H1 (cell line): Measurements from ENCODE around the gene LTBP1. TPM values are rescaled to one million over a fixed set of nuclear protein-coding genes. Genes with fewer than 3 reads are reported as not detected.

Source experiments
- CTCF ChIA-PET: fragments of 300-600 bp; sonication (Branson Sonifier 250); formaldehyde crosslinking; loops from one replicate; lab custom pipeline; 2021; ENCODE audit not compliant: partially characterized antibody; lab: Charles Lee
- POLR2A ChIA-PET: fragments of 300-600 bp; sonication (Branson Sonifier 250); formaldehyde crosslinking; loops from one replicate; lab custom pipeline; 2021; ENCODE audit warnings: inconsistent platforms; ENCODE audit not compliant: partially characterized antibody; lab: Charles Lee
- DNase-seq, 2 experiments: peaks; one replicate each; pipeline versions ENCODE4 v3.0.0 to v3.0.0-alpha.2; 2010 to 2022; ENCODE audit warnings: low spot score in 2 of 2, low read depth in 1 of 2, mixed read lengths in 1 of 2
- FAIRE-seq: peaks from 2 replicates; lab custom pipeline; 2011; peaks lifted over from hg19 to GRCh38; lab: Jason Lieb, UNC
- H2AFZ ChIP-seq: 2 replicates; pipeline ENCODE4 v1.8.1; 2012; ENCODE audit warnings: low read length, inconsistent platforms
- H2AK5ac ChIP-seq: 2 replicates; pipeline ENCODE4 v1.6.1; 2013; ENCODE audit warnings: low read depth, low read length
- H2BK120ac ChIP-seq: replicated peaks from 2 replicates; pipeline ENCODE3; 2013; ENCODE audit warnings: low read depth, low read length, inconsistent platforms
- H2BK12ac ChIP-seq: 2 replicates; pipeline ENCODE4 v1.6.1; 2013; ENCODE audit warnings: low read depth, low read length
- H2BK15ac ChIP-seq: 2 replicates; pipeline ENCODE4 v1.6.1; 2013; ENCODE audit warnings: low read length
- H2BK20ac ChIP-seq: 2 replicates; pipeline ENCODE4 v1.6.1; 2013; ENCODE audit warnings: low read length
- H2BK5ac ChIP-seq: 2 replicates; pipeline ENCODE4 v1.6.1; 2013; ENCODE audit warnings: low read depth, low read length
- H3K14ac ChIP-seq: 2 replicates; pipeline ENCODE4 v1.6.1; 2013; ENCODE audit warnings: inconsistent platforms; ENCODE audit not compliant: insufficient read length
- H3K18ac ChIP-seq: 2 replicates; pipeline ENCODE4 v1.6.1; 2013; ENCODE audit warnings: low read length; ENCODE audit errors: extremely low read depth
- H3K23ac ChIP-seq: 2 replicates; pipeline ENCODE4 v1.6.1; 2013; ENCODE audit warnings: inconsistent platforms; ENCODE audit not compliant: insufficient read length
- H3K23me2 ChIP-seq: 2 replicates; pipeline ENCODE4 v1.6.1; 2013; ENCODE audit warnings: low read depth, low read length
- H3K27ac ChIP-seq: 2 replicates; pipeline ENCODE4 v1.6.1; 2011; ENCODE audit warnings: low read depth, low read length, inconsistent platforms
- H3K27me3 ChIP-seq, 4 experiments: replicated peaks in 1 of 4; 1 replicate in 1 of 4; 2 replicates in 3 of 4; pipeline versions ENCODE4 v1.6.1 to v1.8.1; 2011 to 2013; ENCODE audit warnings: low read length in 3 of 4, mild to moderate bottlenecking in 3 of 4, inconsistent platforms in 2 of 4, mixed read lengths in 2 of 4, moderate library complexity in 1 of 4; ENCODE audit not compliant: control insufficient read depth in 3 of 4, insufficient read depth in 3 of 4; ENCODE audit errors: extremely low read depth in 1 of 4
- H3K36me3 ChIP-seq, 4 experiments: 2 replicates each; pipeline versions ENCODE4 v1.6.1 to v1.8.1; 2011 to 2013; ENCODE audit warnings: mild to moderate bottlenecking in 4 of 4, low read length in 3 of 4, moderate library complexity in 2 of 4, control low read depth in 1 of 4, inconsistent platforms in 1 of 4; ENCODE audit not compliant: insufficient read depth in 4 of 4, control insufficient read depth in 2 of 4
- H3K4ac ChIP-seq: replicated peaks from 2 replicates; pipeline ENCODE3; 2013; ENCODE audit warnings: low read length, low read depth, mixed read lengths, inconsistent platforms; ENCODE audit not compliant: insufficient read length
- H3K4me1 ChIP-seq, 4 experiments: replicated peaks in 1 of 4; 1 replicate in 1 of 4; 2 replicates in 3 of 4; pipeline versions ENCODE4 v1.6.1 to v1.8.1; 2011 to 2013; ENCODE audit warnings: low read length in 3 of 4, inconsistent platforms in 2 of 4, mixed read lengths in 1 of 4; ENCODE audit not compliant: insufficient read depth in 4 of 4, control insufficient read depth in 3 of 4
- H3K4me2 ChIP-seq, 2 experiments: 2 replicates each; pipeline versions ENCODE4 v1.6.1 to v1.8.1; 2011 to 2013; ENCODE audit warnings: low read depth in 2 of 2, low read length in 2 of 2, control low read depth in 1 of 2, inconsistent platforms in 1 of 2, mild to moderate bottlenecking in 1 of 2; ENCODE audit not compliant: insufficient read depth in 1 of 2
- H3K4me3 ChIP-seq, 4 experiments: fragments of 200-600, 300-600 bp in 1 of 4; sonication (generic), shearing (Covaris generic), sonication (Bioruptor Twin) in 1 of 4; 2 replicates each; pipeline versions ENCODE4 v1.5.1 to v1.8.1; 2011 to 2016; ENCODE audit warnings: low read length in 4 of 4, low read depth in 3 of 4, control low read depth in 2 of 4, inconsistent platforms in 2 of 4, mild to moderate bottlenecking in 2 of 4, mixed read lengths in 1 of 4, moderate library complexity in 1 of 4; ENCODE audit not compliant: insufficient read depth in 2 of 4; ENCODE audit errors: extremely low read depth in 1 of 4
- H3K56ac ChIP-seq: replicated peaks from 2 replicates; pipeline ENCODE3; 2013; ENCODE audit warnings: low read depth, mild to moderate bottlenecking, mixed read lengths, low read length, inconsistent platforms; ENCODE audit not compliant: insufficient read length
- H3K79me1 ChIP-seq: 2 replicates; pipeline ENCODE4 v1.6.1; 2013; ENCODE audit warnings: low read depth, low read length, control low read depth
- H3K79me2 ChIP-seq, 2 experiments: 2 replicates each; pipeline versions ENCODE4 v1.6.1 to v1.8.1; 2012 to 2013; ENCODE audit warnings: low read length in 2 of 2, mild to moderate bottlenecking in 2 of 2, inconsistent platforms in 1 of 2; ENCODE audit not compliant: insufficient read depth in 2 of 2, control insufficient read depth in 1 of 2
- H3K9ac ChIP-seq, 4 experiments: replicated peaks in 1 of 4; 1 replicate in 1 of 4; 2 replicates in 3 of 4; pipeline versions ENCODE4 v1.6.1 to v1.8.1; 2011 to 2013; ENCODE audit warnings: low read depth in 3 of 4, low read length in 3 of 4, control low read depth in 2 of 4, mild to moderate bottlenecking in 2 of 4, moderate library complexity in 2 of 4, inconsistent platforms in 1 of 4; ENCODE audit errors: extremely low read depth in 1 of 4
- H3K9me3 ChIP-seq, 2 experiments: 2 replicates each; pipeline versions ENCODE4 v1.6.1 to v1.8.1; 2012 to 2013; ENCODE audit warnings: mild to moderate bottlenecking in 2 of 2, moderate library complexity in 2 of 2, control low read depth in 1 of 2, inconsistent platforms in 1 of 2, low read depth in 1 of 2, low read length in 1 of 2, mixed read lengths in 1 of 2; ENCODE audit not compliant: insufficient read depth in 2 of 2
- H4K20me1 ChIP-seq, 2 experiments: replicated peaks in 1 of 2; 2 replicates each; pipeline versions ENCODE3 to v1.8.1; 2011 to 2013; ENCODE audit warnings: inconsistent platforms in 2 of 2, low read length in 2 of 2, mild to moderate bottlenecking in 1 of 2; ENCODE audit not compliant: insufficient read depth in 2 of 2, control insufficient read depth in 1 of 2
- H4K5ac ChIP-seq: 2 replicates; pipeline ENCODE4 v1.6.1; 2013; ENCODE audit warnings: low read length, low read depth, mixed read lengths, inconsistent platforms; ENCODE audit not compliant: insufficient read length
- H4K8ac ChIP-seq: 2 replicates; pipeline ENCODE4 v1.8.0; 2013; ENCODE audit warnings: mild to moderate bottlenecking, moderate library complexity, low read length, inconsistent platforms; ENCODE audit not compliant: insufficient read depth; ENCODE audit errors: extremely low read depth
- H4K91ac ChIP-seq: replicated peaks from 2 replicates; pipeline ENCODE3; 2013; ENCODE audit warnings: low read length, mixed read lengths, inconsistent platforms; ENCODE audit not compliant: insufficient read length
- BCL11A ChIP-seq, 2 experiments: IDR thresholded peaks; one replicate each; pipeline ENCODE4 v1.6.1; 2011; ENCODE audit warnings: low read depth in 2 of 2, low read length in 2 of 2, mild to moderate bottlenecking in 2 of 2
- CBX5 ChIP-seq: fragments of 300-800, 300-1000 bp; sonication (generic); IDR thresholded peaks from 2 replicates; pipeline ENCODE4 v1.7.1; 2016; ENCODE audit warnings: antibody characterized with exemption, low read length, low read depth
- CHD2 ChIP-seq: IDR thresholded peaks from 2 replicates; pipeline ENCODE4 v1.6.1; 2012; ENCODE audit warnings: low read length, improper control_type of control experiment
- EGR1 ChIP-seq: IDR thresholded peaks from 2 replicates; pipeline ENCODE4 v1.6.1; 2011; ENCODE audit warnings: low read depth, low read length, borderline replicate concordance
- HDAC6 ChIP-seq: IDR thresholded peaks from one replicate; pipeline ENCODE4 v1.7.1; 2012; ENCODE audit warnings: low read depth, mild to moderate bottlenecking, inconsistent platforms, low read length, moderate library complexity
- KDM1A ChIP-seq: fragments of 200-600, 300-600 bp; sonication (generic); IDR thresholded peaks from 2 replicates; pipeline ENCODE4 v1.7.1; 2016; ENCODE audit warnings: mild to moderate bottlenecking, low read length, borderline replicate concordance
- RNF2 ChIP-seq: fragments of 200-900, 300-1000 bp; sonication (generic); IDR thresholded peaks from 2 replicates; pipeline ENCODE4 v1.7.1; 2016; ENCODE audit warnings: borderline replicate concordance, low read depth, mild to moderate bottlenecking, antibody characterized with exemption, low read length; ENCODE audit not compliant: poor library complexity, severe bottlenecking; ENCODE audit errors: missing control alignments
- TAF7 ChIP-seq: optimal IDR thresholded peaks from 2 replicates; pipeline ENCODE3; 2011; ENCODE audit warnings: low read depth, mild to moderate bottlenecking, inconsistent platforms, low read length, moderate library complexity, borderline replicate concordance
- YY1 ChIP-seq: IDR thresholded peaks from 2 replicates; pipeline ENCODE4 v1.6.1; 2011; ENCODE audit warnings: low read depth, mild to moderate bottlenecking, low read length
- WGBS, 2 experiments: shearing (Covaris generic) in 1 of 2; methylation state at CpG; one replicate each; pipeline versions ENCODE4 v1.1.6 to v1.1.7; 2013 to 2015; ENCODE audit warnings: low lambda C conversion rate in 2 of 2, mixed read lengths in 2 of 2, inconsistent platforms in 1 of 2, low coverage in 1 of 2, missing lambda C conversion rate in 1 of 2; ENCODE audit not compliant: insufficient replicate concordance in 2 of 2, insufficient coverage in 1 of 2, insufficient read length in 1 of 2; ENCODE audit errors: extremely low coverage in 1 of 2, missing lambda C conversion rate in 1 of 2; 5-methylcytosine and 5-hydroxymethylcytosine counted together
- polyA plus RNA-seq, 7 experiments: library from polyadenylated mRNA; depleted of rRNA in 3 of 7; stranded (reverse) in 5 of 7; unstranded in 2 of 7; fragments of >200 nt in 5 of 7; fragments of 200-250 nt in 2 of 7; gene quantifications; 1 replicate in 5 of 7; 2 replicates in 1 of 7; 4 replicates in 1 of 7; pipeline versions ENCODE4 v1.2.1 to v1.2.3, GENCODE V29; 2011 to 2013; ENCODE audit warnings: missing spikeins in 2 of 7, mixed read lengths in 2 of 7
- total RNA-seq: library from RNA; stranded (reverse); fragmentation: NEBNext Ultra II Directional; extraction: Animal tissue kit (Norgen Biotek cat#: 25700); gene quantifications from 2 replicates; pipeline ENCODE4 v1.2.1, GENCODE V29; 2021
- TF ChIP-seq, protein P1 (sequence below): IDR thresholded peaks from 2 replicates; pipeline ENCODE4 v1.6.1; 2011; ENCODE audit warnings: low read depth, mild to moderate bottlenecking, low read length; ENCODE audit not compliant: insufficient read depth
- TF ChIP-seq, protein P2 (sequence below): IDR thresholded peaks from 2 replicates; pipeline ENCODE4 v1.6.1; 2012; ENCODE audit warnings: low read length, inconsistent platforms

LTBP1 gene
- total and polyA plus RNA-seq, 2 of the 8 experiments (the other 6 are each of a cell fraction or from before 2014, with no cell fraction given), result 15.4 to 24.7 TPM

DNA sequence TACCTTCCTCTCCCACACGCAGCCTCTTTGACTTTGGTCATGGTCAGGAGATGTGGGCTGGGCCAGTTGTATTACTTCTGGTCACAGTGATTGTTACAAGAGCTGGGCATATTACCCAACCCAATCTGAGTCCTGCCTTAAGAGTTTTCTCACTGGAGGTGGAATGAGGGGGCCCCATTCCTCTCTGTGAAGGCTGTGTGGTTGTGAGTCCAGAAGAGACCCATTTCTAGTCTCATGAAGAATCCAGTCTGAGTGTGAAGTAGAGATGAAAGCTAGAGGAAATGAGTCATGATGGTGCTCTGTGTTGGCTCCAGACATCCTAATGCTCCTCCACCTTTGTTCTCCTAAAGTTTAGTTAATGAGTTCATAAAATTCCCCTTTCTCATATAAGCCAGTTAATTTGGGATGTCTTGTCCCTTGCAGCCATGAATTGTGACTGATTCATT, 478.9 kb downstream of the LTBP1 start:
- WGBS, 2 experiments, result 92% methylated on average over 1 of the region's 1 CpG; no CpG with 5 or more reads in 1 of the 2 experiments
- Histone ChIP-seq H3K79me1 (no peaks in the 10 kb centered on the region), H3K56ac (no peak overlapping the region)
- TF ChIP-seq CBX5 (no peak), EGR1 (no peak), HDAC6 (no peak), KDM1A (no peak), CHD2 (no peak), BCL11A (IDR thresholded peaks at IDR 0.05; ENCODE audit: low read depth in 2 of 2, low read length in 2 of 2) (no peak), RNF2 (no peak), YY1 (no peak), TAF7 (no peak)
- TF ChIP-seq, protein P1, sequence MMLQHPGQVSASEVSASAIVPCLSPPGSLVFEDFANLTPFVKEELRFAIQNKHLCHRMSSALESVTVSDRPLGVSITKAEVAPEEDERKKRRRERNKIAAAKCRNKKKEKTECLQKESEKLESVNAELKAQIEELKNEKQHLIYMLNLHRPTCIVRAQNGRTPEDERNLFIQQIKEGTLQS, result no peak
- TF ChIP-seq, protein P2, sequence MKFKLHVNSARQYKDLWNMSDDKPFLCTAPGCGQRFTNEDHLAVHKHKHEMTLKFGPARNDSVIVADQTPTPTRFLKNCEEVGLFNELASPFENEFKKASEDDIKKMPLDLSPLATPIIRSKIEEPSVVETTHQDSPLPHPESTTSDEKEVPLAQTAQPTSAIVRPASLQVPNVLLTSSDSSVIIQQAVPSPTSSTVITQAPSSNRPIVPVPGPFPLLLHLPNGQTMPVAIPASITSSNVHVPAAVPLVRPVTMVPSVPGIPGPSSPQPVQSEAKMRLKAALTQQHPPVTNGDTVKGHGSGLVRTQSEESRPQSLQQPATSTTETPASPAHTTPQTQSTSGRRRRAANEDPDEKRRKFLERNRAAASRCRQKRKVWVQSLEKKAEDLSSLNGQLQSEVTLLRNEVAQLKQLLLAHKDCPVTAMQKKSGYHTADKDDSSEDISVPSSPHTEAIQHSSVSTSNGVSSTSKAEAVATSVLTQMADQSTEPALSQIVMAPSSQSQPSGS, result no peak

More for the DNA sequence above, 478.9 kb downstream of the LTBP1 start:
- no peak overlapping the region for H2BK12ac ChIP-seq
- no peak overlapping the region for H3K14ac ChIP-seq
- no peak overlapping the region for H3K4me2 ChIP-seq
- no peak overlapping the region for H3K9ac ChIP-seq
- no peak overlapping the region for H3K4me3 ChIP-seq
- H3K23me2 ChIP-seq, result no peaks in the 10 kb centered on the region
- no peak overlapping the region for H2BK120ac ChIP-seq
- H3K9me3 ChIP-seq, result no peaks in the 10 kb centered on the region
- H3K4me1 ChIP-seq, result no peaks in the 10 kb centered on the region
- no peak overlapping the region for H3K23ac ChIP-seq
- no peaks in the 10 kb centered on the region for H4K20me1 ChIP-seq
- H3K79me2 ChIP-seq, result no peaks in the 10 kb centered on the region
- no peaks in the 10 kb centered on the region for H3K36me3 ChIP-seq
- POLR2A ChIA-PET, result no interaction called here
- CTCF ChIA-PET, result interaction anchor here (0.6 to 1.4 kb wide), 5 partner anchors 10 to 1314 kb away, joined by 3 to 4 read pairs (median 3); no protein-coding TSS in a partner anchor
- no peak overlapping the region for H4K8ac ChIP-seq
- H4K5ac ChIP-seq, result no peak overlapping the region
- no peak overlapping the region; the same call in 1 of the 2 replicates for H2AFZ ChIP-seq
- no peak overlapping the region for H2AK5ac ChIP-seq
- no peak overlapping the region for H3K18ac ChIP-seq
- no peak overlapping the region for H3K4ac ChIP-seq
- no peak overlapping the region for H2BK5ac ChIP-seq
- H3K27ac ChIP-seq, result no peak overlapping the region
- FAIRE-seq (no peak), DNase-seq (no peak)
- no peak overlapping the region for H2BK15ac ChIP-seq
- H4K91ac ChIP-seq, result no peak overlapping the region
- H3K27me3 ChIP-seq, result no peaks in the 10 kb centered on the region
- no peak overlapping the region for H2BK20ac ChIP-seq
